Stomach (tissue), 4 donors: ENCODE results near the gene BCL2L1.

Experiments
- POLR2A ChIP-seq, 4 donors: fragments of 450-650 bp; IDR thresholded peaks; one replicate each; pipeline ENCODE4 v1.6.1; 2016; ENCODE audit warnings: antibody characterized with exemption in 4 of 4, control low read depth in 2 of 4, mild to moderate bottlenecking in 1 of 4, moderate library complexity in 1 of 4
- POLR2AphosphoS5 ChIP-seq, 3 donors: sonication (generic); formaldehyde crosslinking; IDR thresholded peaks; one replicate each; pipeline ENCODE4 v1.6.1; 2016; ENCODE audit warnings: antibody characterized with exemption in 3 of 3
- TF ChIP-seq, protein P1 (sequence below), 7 experiments: fragments of 450-650 bp in 4 of 7; fragments of 200-600 bp in 3 of 7; sonication (generic) in 3 of 7; IDR thresholded peaks; one replicate each; pipeline ENCODE4 v1.5.1; 2016 to 2019; ENCODE audit warnings: antibody characterized with exemption in 7 of 7, control low read depth in 2 of 7, mild to moderate bottlenecking in 1 of 7

DNA sequence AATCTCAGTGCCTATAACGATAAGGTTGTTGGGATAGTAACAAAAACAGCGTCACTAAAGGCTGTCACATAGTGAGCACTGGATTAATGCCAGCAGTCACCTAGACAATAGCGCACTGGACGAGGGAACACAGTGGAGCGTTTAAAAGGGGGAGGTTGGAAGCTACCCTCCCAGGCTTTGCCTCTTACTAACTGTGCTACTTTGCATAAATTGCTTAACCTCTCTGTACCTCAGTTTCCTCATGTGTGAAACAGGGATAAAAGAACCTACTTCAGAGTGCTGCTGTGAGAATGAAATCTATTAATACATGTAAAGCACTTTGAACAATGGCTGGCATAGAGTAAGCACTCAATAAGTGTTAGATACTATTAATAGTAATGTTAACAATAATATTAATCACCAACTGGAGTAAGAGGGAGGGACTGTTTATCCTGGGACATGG lies 10.5 kb downstream of the BCL2L1 start:
- TF ChIP-seq, protein P1, sequence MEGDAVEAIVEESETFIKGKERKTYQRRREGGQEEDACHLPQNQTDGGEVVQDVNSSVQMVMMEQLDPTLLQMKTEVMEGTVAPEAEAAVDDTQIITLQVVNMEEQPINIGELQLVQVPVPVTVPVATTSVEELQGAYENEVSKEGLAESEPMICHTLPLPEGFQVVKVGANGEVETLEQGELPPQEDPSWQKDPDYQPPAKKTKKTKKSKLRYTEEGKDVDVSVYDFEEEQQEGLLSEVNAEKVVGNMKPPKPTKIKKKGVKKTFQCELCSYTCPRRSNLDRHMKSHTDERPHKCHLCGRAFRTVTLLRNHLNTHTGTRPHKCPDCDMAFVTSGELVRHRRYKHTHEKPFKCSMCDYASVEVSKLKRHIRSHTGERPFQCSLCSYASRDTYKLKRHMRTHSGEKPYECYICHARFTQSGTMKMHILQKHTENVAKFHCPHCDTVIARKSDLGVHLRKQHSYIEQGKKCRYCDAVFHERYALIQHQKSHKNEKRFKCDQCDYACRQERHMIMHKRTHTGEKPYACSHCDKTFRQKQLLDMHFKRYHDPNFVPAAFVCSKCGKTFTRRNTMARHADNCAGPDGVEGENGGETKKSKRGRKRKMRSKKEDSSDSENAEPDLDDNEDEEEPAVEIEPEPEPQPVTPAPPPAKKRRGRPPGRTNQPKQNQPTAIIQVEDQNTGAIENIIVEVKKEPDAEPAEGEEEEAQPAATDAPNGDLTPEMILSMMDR (IDR thresholded peaks at IDR 0.05) = no peak
- peak in 1 of 4 donors; percentile 72 for TF ChIP-seq POLR2A (IDR thresholded peaks at IDR 0.05)
- TF ChIP-seq POLR2AphosphoS5 (IDR thresholded peaks at IDR 0.05) = peak; percentile 31 to 81 (median 79)
